GM21737 (cell line): ENCODE measurements around the gene PLCB1.

Experiments
- ATAC-seq: cut with Tn5 transposase; IDR thresholded peaks from one replicate; pipeline ENCODE4 v1.9.1; 2021; ENCODE audit warnings: mild to moderate bottlenecking, moderate library complexity; ENCODE audit not compliant: unreplicated experiment

Gene PLCB1

DNA sequence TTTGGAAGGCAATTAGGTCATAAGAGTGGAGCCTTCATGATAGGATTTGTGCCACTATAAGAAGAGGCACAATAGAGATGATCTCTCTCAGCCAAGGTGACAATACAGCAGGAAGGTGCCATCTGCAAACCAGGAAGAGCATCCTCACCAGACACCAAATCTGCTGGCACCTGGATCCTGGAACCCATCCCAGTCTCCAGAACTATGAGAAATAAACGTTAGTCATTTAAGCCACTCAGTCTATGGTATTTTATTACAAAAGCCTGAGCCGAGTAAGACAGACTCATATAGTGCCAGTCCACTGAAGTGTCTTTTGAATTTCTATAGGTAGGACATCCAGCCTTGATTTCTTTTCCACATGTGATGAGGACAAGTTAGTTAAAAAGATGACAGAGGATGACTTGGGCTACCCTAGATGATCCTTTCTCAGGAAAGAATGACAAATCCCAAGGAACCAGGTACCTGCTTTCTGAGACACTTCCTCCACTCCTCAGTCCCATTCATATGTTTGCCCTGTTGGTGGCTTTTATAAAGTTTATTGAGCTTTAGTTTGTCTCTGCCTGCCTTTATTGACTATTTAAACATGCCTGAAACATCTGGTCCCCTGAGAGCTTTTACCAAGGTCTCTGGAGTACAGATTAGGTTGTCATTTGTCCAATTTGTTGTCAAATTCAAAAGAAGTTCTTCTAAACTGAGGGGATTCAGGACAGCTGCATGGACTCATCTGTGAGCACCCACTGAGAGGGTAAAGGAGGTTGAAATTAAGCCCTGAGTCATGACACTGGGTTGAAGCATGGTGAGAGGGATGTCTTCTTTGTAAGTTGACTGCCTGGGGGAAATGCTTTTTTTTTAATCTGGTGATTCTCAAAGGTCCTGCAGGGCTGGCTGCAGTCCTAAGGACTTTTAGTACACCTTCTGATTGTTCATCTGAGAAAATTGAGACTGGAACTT lies 771.9 kb downstream of the PLCB1 start:
- ATAC-seq, result no peak

DNA sequence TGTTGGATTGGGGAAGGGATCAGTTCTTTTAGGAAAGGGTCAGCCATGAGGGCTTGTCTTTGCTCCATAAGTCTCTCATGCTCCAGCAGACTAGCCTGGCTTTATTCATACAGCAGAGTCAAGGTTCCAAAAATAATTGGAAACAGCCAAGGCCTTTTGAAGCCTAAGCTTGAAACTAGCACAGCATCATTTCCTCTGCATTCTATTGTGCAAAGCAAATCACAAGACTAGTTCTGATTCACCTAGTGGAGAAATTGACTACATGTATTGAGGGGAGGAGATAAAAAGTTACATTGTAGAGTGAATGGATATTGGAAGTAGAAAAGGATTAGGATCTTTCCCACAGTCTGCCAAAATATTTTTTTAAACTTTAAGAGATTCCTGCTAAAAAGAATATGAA lies 777.5 kb downstream of the PLCB1 start:
- ATAC-seq, result no peak

GRCh38 chr20:8912096-8912495 lies 780.0 kb downstream of the PLCB1 start:
- ATAC-seq, result no peak

DNA sequence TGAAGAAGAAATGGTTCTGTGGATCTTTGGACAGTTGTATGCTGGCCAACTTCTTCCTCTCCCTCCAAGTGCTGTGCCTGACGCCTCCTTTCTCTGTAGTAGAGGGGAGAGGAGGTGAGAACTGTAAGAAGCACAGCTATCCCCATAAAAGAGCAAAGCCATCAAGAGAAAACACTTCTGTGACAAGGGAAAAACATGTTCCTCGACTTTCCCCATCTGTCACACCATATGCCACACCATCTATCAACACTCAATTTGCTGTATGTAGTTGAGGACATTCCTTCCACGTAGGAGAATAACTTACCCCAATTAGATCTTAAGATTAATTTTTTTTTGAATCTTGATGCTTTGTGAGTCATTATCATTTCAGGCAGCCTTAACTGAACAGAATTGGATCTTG lies 780.7 kb downstream of the PLCB1 start:
- no peak for ATAC-seq

DNA sequence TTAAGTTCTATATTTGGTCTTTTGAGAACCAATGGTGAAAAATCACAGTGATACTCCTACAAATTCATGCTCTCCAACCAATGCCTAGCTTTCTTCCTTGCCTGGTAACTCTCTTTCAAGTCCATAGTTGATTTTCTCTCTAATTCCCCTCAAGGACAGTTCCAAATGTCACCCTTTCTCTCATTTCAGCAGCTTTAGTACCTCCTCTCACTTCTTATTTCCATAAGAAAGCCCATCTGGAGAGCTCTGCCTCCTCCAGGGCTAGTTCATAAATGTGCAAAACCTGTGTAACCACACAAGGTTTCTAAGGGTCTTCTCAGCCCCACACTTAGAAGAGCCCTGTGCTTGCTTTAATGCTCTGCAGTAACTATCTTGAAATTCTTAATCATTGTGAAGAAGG lies 781.4 kb downstream of the PLCB1 start:
- ATAC-seq, result no peak

DNA sequence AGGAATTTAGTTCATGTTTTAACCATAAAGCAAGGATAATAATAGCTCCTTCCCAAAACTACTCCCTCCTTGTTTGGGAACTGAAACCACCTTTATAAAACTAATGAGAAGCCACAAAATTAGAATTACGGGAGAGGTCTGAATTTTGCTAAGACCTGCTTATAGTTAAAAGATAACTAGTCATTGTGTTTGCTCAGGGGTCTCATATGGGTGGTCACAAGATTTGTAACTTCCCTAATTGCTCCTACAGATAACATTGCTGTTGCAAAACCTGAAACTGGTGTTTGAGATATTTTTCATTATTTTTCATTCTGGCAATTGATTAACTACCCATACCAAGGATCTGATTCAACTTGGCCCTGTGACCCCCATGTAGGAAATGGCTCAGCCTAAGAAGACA lies 782.4 kb downstream of the PLCB1 start:
- no peak for ATAC-seq

- no peak for ATAC-seq
Measured at GRCh38 chr20:8917084-8917483, 785.0 kb downstream of the PLCB1 start.

DNA sequence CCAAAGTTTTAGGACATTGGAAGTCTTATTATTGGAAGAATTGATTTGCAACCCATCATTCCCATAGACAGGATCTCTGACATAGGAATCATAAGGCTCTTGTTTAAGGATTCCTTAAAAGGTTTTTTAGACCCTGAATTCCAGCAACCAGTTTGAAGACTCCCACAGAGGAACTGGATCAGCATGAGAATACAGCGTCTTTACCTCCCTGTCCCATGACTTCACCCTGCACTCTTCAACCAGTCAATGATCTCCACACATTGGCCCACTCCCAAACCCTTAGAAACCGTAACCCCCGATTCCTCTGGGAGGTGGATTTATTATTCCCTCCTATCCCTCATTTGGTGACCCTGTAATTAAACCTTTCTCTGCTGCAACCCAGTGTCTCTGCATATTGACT lies 786.1 kb downstream of the PLCB1 start:
- no peak for ATAC-seq

GRCh38 chr20:8924539-8924938 lies 792.5 kb downstream of the PLCB1 start:
- no peak for ATAC-seq

DNA sequence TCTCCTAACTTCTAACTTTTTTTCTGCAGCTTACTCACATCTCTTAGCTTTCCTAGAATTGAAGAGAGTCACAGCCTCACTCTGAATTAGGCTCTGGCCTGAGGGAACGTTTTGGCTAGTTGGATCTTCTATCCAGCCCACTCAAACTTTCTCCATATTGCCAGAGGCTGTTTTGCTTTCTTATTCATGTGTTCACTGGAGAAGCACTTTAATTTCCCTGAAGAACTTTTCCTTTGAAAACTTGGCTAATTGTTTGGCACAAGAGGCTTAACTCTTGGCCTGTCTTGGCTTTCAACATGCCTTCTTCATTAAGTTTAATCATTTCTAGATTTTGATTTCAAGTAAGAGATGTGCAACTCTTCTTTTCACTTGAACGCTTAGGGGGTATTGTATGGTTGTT lies 798.7 kb downstream of the PLCB1 start:
- no peak for ATAC-seq

DNA sequence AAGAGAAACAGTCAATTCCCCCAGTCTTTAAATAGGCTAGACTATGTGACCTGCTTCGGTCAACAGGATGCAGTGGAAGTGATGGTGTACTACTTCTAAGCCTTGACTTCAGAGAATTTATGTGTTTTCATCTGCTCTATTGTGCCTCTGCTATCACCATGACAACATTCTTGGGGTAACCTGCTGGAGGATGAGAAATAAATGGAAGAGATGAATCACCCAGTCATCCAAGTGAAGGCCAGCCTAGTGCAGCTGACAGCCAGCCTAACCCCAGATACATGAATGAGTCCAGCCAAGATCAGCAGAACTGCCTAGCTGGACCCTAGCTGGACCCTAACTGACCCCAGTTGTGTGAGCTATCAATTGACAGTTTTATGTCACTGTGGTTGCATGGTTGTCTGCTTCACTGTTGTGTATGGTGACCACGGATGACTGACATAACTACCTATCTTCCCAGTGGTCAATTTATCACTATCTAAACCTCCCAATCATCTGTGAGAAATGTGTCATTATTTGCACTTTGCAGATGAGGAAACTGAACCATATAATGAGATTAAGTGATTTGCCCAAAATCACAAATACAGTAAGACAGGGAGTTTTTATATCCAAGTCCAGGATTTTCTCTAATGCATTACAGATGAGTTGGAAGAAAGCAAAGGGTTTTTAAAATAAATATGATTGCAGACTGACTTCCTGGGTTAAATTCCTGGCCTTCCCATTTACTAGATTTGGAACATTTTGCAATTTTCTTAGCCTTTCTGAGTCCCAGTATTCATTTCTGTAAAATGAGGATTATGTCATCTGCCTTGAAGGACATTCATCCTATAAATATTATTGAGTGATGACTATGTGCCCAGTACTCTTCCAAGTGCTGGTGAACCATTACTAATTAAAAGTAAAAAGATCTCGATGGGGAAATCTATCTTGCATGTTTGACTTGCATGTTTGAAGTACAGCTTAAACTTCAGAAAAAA lies 800.4 kb downstream of the PLCB1 start:
- no peak for ATAC-seq

- ATAC-seq, result no peak
Measured at GRCh38 chr20:8933381-8933807, 801.3 kb downstream of the PLCB1 start.

DNA sequence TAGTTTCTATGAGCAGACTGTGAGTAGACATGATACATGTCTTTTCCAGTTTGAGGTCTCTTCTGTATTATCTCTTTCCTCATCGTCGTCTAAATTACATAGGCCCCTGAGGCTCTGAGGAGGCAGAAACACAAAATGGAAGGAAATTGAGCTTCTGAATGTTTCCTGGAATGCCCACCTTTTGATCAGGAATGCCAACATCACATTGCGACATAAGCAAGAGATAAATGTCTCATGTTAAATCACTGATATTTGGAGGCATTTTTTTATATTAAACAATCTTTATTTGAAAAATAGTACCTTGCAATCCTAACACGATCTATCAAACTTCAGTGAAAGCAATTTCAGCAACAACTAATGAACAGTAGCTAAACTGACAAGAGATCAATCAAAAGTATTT lies 802.3 kb downstream of the PLCB1 start:
- ATAC-seq, result no peak
